ENCODE results near the gene TUBB1.

TUBB1 gene

GRCh38 chr20:58975353-58975752, 43.9 kb upstream of the TUBB1 start:
- TF ChIP-seq CTCF (IDR thresholded peaks at IDR 0.05; ENCODE audit: insufficient read depth, low read length, poor library complexity, severe bottlenecking), result no peak
- no peaks in the 10 kb centered on the region for H3K27me3 ChIP-seq (replicated peaks; ENCODE audit: control insufficient read depth, insufficient read depth, low read length)
- DNase-seq (ENCODE audit: extremely low read depth, insufficient read length), result no peak
- no peaks in the 10 kb centered on the region for H3K36me3 ChIP-seq (ENCODE audit: control insufficient read depth, insufficient read depth, low read length)
- no peak overlapping the region for H3K4me3 ChIP-seq (replicated peaks; ENCODE audit: low read depth, low read length)

- no peak for DNase-seq (ENCODE audit: extremely low read depth, insufficient read length)
- no peak for TF ChIP-seq CTCF (IDR thresholded peaks at IDR 0.05; ENCODE audit: insufficient read depth, low read length, poor library complexity, severe bottlenecking)
- Histone ChIP-seq H3K4me3 (replicated peaks; ENCODE audit: low read depth, low read length) (no peak overlapping the region), H3K36me3 (ENCODE audit: control insufficient read depth, insufficient read depth, low read length) (no peaks in the 10 kb centered on the region), H3K27me3 (replicated peaks; ENCODE audit: control insufficient read depth, insufficient read depth, low read length) (no peaks in the 10 kb centered on the region)
These were observed 43.0 kb upstream of the TUBB1 start for GRCh38 chr20:58976061-58976730.

- DNase-seq (ENCODE audit: extremely low read depth, insufficient read length), result no peak
- TF ChIP-seq CTCF (IDR thresholded peaks at IDR 0.05; ENCODE audit: insufficient read depth, low read length, poor library complexity, severe bottlenecking), result no peak
- H3K36me3 ChIP-seq (ENCODE audit: control insufficient read depth, insufficient read depth, low read length), result no peaks in the 10 kb centered on the region
- H3K4me3 ChIP-seq (replicated peaks; ENCODE audit: low read depth, low read length), result no peak overlapping the region
- no peaks in the 10 kb centered on the region for H3K27me3 ChIP-seq (replicated peaks; ENCODE audit: control insufficient read depth, insufficient read depth, low read length)
These were observed 40.7 kb upstream of the TUBB1 start for GRCh38 chr20:58978351-58979190.

GRCh38 chr20:58980711-58981627, 38.3 kb upstream of the TUBB1 start, which contains the start of gene NELFCD:
Gene NELFCD, plus strand, starts transcription at chr20:58981256. Its CDS starts 54 bp downstream, at chr20:58981310.
- no peak for TF ChIP-seq CTCF (IDR thresholded peaks at IDR 0.05; ENCODE audit: insufficient read depth, low read length, poor library complexity, severe bottlenecking)
- peak; percentile 88 for DNase-seq (ENCODE audit: extremely low read depth, insufficient read length)
- Histone ChIP-seq H3K4me3 (replicated peaks; ENCODE audit: low read depth, low read length) (peak within 1 kb of the TSS; percentile 66), H3K27me3 (replicated peaks; ENCODE audit: control insufficient read depth, insufficient read depth, low read length) (no peaks in the 10 kb centered on the region), H3K36me3 (ENCODE audit: control insufficient read depth, insufficient read depth, low read length) (no peaks in the 10 kb centered on the region; the same call in none of the 2 replicates)

GRCh38 chr20:58981628-58982364, 37.4 kb upstream of the TUBB1 start:
- no peak for TF ChIP-seq CTCF (IDR thresholded peaks at IDR 0.05; ENCODE audit: insufficient read depth, low read length, poor library complexity, severe bottlenecking)
- Histone ChIP-seq H3K27me3 (replicated peaks; ENCODE audit: control insufficient read depth, insufficient read depth, low read length) (no peaks in the 10 kb centered on the region), H3K4me3 (replicated peaks; ENCODE audit: low read depth, low read length) (peak overlapping the region; percentile 66), H3K36me3 (ENCODE audit: control insufficient read depth, insufficient read depth, low read length) (no peaks in the 10 kb centered on the region; the same call in none of the 2 replicates)
- DNase-seq (ENCODE audit: extremely low read depth, insufficient read length), result no peak

Measured in GM06990 (cell line).